DOHH2 (cell line): ENCODE data around the gene MEX3C.

Experiments used
- EZH2phosphoT487 ChIP-seq: fragments of 200-600 bp; sonication (generic); IDR thresholded peaks from 2 replicates; pipeline ENCODE4 v1.6.1; 2017; ENCODE audit warnings: borderline replicate concordance, mild to moderate bottlenecking, antibody characterized with exemption, low read length, moderate library complexity, mixed read lengths
- TF ChIP-seq, protein P1 (sequence below): fragments of 200-600 bp; sonication (generic); IDR thresholded peaks from one replicate; pipeline ENCODE4 v1.5.1; 2014; ENCODE audit warnings: antibody characterized with exemption, mild to moderate bottlenecking, low read depth, low read length; ENCODE audit not compliant: poor library complexity, severe bottlenecking

GRCh38 chr18:51165296-51165695 is 32.2 kb downstream of the MEX3C start:
- TF ChIP-seq, protein P1, sequence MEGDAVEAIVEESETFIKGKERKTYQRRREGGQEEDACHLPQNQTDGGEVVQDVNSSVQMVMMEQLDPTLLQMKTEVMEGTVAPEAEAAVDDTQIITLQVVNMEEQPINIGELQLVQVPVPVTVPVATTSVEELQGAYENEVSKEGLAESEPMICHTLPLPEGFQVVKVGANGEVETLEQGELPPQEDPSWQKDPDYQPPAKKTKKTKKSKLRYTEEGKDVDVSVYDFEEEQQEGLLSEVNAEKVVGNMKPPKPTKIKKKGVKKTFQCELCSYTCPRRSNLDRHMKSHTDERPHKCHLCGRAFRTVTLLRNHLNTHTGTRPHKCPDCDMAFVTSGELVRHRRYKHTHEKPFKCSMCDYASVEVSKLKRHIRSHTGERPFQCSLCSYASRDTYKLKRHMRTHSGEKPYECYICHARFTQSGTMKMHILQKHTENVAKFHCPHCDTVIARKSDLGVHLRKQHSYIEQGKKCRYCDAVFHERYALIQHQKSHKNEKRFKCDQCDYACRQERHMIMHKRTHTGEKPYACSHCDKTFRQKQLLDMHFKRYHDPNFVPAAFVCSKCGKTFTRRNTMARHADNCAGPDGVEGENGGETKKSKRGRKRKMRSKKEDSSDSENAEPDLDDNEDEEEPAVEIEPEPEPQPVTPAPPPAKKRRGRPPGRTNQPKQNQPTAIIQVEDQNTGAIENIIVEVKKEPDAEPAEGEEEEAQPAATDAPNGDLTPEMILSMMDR, result no peak
- no peak for TF ChIP-seq EZH2phosphoT487
